GM19238 (cell line): ENCODE results near the gene TMEM59L.

Experiments
- DNase-seq: peaks from one replicate; pipeline ENCODE4 v3.0.0; 2011; ENCODE audit warnings: low spot score; ENCODE audit not compliant: insufficient read length

Gene TMEM59L

DNA sequence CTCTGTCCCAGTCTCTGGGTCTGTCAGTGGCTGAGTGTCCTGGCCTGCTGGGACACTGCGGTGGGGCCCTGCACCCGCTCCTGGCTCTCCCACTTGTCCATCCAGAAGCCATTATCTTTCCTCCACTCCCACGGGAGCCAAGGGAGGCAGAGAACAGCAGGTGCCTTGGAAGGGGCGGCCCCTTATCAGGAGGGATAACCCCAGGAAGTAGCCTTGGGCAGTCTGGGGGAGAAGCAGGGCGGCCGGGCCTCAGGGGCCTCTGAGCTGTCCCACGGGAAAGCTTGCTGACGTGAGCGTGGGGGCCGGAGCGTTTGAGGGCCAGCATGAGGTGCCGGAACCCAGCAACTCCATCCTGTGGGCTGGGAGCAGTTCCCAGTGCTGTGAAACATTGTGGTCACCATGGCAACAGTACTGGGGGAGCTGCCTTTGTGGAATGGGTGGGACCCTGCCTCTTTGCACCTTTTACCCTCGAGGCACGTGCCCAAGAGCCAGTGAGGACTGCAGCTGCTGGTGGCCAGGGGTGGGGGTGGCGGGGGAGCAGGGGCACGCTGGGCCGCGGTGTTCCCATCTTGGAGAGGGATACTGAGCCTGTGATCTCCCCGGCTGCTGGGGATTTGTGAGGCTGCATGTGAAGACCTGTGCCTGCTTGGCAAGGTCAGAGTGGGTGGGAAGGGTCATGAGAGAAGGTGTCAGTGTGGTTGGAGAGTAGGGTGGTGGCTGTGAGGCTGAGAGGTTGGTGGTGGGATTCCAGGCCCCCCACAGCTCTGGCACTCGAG lies 45.1 kb downstream of the TMEM59L start:
- no peak for DNase-seq

GRCh38 chr19:18658366-18658855 lies 45.7 kb downstream of the TMEM59L start:
- DNase-seq = no peak

GRCh38 chr19:18659281-18660050 lies 46.8 kb downstream of the TMEM59L start:
- peak; percentile 52 for DNase-seq

DNA sequence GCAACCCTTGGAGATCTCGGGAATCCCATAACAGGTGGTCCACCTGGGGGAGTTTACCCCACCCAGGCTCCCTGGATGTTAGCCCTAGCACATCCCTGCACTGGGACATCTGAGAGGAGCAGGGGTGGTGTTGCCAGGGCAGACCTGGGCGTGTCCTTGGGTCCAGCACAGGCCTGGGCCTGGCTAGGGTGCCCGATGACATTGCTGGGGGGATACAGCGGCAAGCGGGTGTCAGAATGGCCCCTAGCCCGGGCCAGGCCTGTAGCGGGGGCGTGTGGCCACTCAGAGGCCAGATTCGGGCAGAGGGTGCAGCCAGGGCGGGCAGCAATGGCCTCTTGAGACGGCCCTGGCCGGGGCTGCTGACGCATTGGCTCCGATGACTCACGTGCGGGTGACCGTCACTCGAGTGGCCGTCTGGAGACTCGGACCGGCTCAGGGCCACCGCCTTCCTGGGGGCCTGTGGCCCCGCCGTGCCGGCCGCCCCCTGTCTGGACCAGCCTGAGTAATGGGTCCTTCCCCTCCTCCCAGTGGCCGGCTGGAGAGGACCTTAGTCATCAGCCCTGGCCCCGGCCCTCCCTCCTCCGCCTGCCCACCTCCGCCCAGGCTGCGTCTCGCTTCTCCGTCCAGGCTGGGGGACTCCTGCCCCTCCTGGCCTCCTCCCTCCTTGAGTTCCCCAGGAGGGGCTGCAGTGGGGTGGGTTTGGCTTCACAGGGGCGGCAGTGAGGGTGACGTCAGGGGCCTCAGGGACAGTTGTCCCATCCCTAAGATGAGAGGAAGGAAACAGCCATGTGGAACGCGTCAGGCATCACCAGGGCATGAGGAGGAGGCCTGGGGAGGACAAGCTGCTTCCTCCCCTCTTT lies 47.6 kb downstream of the TMEM59L start:
- no peak for DNase-seq

- DNase-seq = no peak
Measured at GRCh38 chr19:18660939-18661670, 48.4 kb downstream of the TMEM59L start.

DNA sequence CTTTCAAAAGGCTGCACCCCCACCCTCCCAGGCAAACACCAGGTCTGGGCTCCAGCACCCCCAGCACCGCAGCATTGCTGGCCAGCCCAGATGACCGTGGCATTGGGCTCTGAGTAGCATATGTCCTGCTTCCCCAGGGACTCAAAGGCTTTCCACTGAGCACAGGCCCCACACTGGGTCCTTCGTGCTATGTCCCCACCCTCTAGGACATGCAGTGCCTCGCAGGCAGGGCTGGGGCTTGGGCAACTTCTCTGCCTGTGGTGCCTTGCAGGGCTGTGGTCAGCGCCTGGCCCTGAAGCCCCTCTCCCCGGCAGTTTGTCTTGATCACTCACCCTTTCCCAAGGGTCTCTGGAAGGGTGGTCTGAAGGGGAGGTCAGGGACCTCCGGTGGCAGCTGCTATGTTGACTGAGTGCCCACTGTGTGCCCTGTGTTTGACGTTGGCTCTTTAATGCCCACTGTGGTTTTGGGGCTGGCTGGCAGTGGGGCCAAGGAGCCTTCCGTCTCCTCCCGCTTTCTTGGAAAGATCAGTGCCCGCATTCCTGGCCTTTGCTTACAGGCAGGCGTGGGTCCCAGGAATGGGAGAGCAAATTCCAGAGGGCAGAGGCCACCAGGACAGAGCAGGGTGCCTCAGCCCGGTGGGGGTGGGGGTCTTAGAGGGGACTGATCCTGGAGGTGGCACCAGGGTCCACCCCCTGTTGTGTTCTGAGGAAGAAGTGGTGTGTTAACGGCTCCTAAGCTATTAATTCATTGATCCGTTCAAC lies 50.5 kb downstream of the TMEM59L start:
- no peak for DNase-seq

- no peak for DNase-seq
Measured at GRCh38 chr19:18663940-18664530, 51.4 kb downstream of the TMEM59L start.

- no peak for DNase-seq
Measured at GRCh38 chr19:18665771-18666202, 53.1 kb downstream of the TMEM59L start.

DNA sequence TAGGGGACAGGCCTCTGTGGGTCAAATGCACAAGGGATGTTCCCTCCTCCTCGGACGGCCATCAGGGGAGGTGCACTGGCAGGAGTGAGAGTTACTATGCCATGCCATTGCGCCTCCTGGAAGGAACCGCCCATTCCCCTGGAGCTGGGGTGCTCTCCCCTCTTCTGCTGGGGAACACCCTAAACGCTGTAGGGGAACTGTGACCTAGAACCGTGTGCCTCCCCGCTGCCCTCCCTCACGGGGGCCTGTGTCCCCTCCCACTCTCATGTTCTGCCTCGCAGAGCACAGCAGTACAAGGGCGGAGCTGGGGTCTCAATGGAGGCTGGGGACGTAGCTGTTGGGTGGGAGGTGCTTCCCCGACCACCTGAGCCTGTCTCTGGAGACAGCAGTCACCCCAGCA lies 53.6 kb downstream of the TMEM59L start:
- DNase-seq = no peak

- DNase-seq = no peak
Measured at GRCh38 chr19:18666784-18667183, 54.1 kb downstream of the TMEM59L start.

DNA sequence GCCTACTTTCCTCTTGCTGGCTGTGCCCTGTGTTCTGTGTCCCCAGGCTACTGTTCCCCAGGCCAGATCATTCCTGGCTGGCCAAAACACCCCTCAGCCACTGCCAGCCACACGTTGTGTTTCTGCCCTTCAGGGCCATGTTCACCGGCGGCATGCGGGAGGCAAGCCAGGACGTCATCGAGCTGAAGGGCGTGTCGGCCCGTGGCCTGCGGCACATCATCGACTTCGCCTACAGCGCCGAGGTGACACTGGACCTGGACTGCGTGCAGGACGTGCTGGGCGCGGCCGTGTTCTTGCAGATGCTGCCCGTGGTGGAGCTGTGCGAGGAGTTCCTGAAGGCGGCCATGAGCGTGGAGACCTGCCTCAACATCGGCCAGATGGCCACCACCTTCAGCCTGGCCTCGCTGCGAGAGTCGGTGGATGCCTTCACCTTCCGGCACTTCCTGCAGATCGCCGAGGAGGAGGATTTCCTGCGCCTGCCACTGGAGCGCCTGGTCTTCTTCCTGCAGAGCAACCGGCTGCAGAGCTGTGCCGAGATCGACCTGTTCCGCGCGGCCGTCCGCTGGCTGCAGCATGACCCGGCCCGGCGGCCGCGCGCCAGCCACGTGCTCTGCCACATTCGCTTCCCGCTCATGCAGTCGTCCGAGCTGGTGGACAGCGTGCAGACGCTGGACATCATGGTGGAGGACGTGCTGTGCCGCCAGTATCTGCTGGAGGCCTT lies 55.0 kb downstream of the TMEM59L start:
- no peak for DNase-seq

DNA sequence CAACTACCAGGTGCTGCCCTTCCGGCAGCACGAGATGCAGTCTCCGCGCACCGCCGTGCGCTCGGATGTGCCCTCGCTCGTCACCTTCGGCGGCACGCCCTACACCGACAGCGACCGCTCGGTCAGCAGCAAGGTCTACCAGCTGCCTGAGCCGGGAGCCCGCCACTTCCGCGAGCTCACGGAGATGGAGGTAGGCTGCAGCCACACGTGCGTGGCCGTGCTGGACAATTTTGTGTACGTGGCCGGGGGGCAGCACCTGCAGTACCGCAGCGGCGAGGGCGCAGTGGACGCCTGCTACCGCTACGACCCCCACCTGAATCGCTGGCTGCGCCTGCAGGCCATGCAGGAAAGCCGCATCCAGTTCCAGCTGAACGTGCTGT lies 55.6 kb downstream of the TMEM59L start:
- DNase-seq = no peak

DNA sequence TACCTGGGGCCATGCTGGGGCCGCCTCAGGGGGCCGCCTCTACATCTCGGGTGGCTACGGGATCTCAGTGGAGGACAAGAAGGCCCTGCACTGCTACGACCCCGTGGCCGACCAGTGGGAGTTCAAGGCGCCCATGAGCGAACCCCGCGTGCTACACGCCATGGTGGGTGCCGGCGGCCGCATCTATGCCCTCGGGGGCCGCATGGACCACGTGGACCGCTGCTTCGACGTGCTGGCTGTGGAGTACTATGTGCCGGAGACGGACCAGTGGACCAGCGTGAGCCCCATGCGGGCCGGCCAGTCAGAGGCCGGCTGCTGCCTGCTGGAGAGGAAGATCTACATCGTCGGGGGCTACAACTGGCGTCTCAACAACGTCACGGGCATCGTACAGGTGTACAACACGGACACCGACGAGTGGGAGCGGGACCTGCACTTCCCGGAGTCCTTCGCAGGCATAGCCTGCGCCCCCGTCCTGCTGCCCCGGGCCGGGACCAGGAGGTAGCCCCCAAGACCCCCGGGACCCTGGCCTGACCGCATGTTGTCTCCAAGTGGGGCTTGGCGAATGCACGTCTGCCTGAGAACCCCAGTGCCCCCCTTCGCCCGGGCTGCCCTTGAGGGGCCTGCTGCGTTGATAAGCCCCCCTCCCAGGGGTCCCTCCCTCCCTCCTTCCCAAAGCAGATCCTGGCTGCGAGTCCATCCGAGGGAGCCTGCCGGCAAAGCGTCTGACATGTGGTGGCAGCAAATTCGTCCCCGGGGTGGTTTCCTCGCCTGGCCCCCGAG lies 56.3 kb downstream of the TMEM59L start:
- no peak for DNase-seq

DNA sequence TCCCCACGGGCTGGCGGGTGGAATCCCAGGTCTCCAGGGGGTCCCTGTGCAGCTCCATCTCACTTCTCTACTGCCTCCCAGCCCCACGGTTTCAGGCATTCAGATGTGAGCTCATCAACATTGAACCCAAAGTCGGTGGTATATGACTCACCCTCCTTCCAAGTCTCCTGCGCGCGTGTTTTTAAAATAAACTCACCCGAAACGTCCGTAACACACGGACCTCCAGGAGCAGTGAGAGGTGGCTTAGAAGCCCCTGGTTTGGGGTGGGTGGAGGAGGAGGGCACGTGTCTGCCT lies 56.8 kb downstream of the TMEM59L start:
- no peak for DNase-seq

DNA sequence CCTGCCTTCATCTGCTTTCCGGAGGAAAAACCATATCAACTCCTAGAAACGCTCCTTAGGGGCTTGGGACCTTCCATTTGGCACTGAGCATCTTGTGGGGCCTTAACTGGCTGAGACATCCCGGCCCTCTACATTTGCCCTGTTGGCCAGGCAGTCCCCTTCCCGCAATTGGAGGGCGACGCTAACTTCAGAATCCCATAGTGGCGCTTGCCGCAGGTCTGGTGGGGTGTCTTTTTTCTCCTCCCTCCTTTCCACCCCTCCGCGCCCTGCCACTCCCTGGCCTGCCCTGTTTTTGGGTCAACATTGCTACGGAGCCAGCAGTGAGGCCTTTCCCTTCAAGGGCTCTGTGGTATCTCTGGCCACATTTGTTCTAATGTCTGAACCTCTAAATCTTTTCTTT lies 57.2 kb downstream of the TMEM59L start:
- no peak for DNase-seq

DNA sequence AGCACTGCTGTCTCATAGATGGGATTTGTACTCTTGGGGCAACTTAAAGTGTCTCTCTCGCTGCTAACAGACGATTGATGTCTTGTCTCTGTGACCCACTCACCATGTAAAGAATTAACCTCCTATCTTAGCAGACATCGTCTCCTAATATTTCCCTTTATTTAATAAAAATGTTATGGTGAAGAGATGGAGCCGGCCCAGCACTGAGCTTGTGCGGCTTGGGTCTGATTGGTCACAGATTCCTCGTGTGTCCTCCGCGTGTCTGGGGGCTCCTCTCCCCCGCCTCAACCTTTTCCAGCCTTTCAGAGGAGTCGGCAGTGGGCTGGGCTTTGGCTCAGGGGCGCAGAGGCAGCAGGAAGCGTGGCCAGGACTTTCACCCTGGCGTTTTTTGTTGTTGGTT lies 57.6 kb downstream of the TMEM59L start:
- no peak for DNase-seq
